ENCODE measurements around the gene EDEM2.

Gene EDEM2

GRCh38 chr20:35120012-35120701, 27.0 kb downstream of the EDEM2 start:
- TF ChIP-seq CTCF (IDR thresholded peaks at IDR 0.05), result no peak

- no peak for TF ChIP-seq CTCF (IDR thresholded peaks at IDR 0.05)
Observed at GRCh38 chr20:35117629-35118028, 29.5 kb downstream of the EDEM2 start.

DNA sequence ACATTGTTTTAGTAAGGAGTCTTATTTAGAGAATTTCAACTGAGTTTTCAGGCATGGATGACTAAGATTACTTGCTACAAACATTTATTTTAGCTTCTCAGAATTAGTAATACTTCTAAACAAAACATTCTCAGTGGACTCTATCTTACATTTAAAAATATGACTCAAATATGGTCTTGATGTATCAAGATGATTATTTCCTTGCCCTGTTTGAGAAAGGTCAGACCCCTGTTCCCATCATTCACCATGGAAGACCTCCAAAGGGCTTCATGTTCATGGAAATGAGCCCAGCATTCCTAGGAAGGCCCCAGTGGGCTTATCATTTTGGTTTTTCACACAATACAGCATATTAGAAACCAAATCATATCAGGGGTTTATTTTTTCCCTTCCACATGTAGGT, 29.9 kb downstream of the EDEM2 start:
- TF ChIP-seq CTCF (IDR thresholded peaks at IDR 0.05), result no peak

DNA sequence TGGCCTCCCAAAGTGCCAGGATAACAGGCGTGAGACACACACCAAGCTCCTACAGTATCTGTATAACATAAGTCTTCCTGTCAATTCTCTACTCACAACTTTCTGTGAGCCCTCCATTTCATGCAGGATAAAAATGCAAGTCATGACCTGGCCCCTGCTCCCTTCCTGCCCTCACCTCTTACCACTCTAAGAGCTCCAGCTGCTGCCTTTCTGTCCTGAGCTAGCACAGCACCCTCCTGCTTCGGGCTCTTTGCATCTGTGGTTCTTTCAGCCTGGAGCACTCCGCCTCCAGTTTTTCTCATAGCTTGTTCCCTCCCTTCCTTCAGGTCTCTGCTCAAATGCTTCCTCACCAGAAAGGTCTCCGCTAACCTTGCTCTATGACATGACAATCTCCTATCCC, 30.9 kb downstream of the EDEM2 start:
- no peak for TF ChIP-seq CTCF (IDR thresholded peaks at IDR 0.05)

- no peak for TF ChIP-seq CTCF (IDR thresholded peaks at IDR 0.05)
Observed at GRCh38 chr20:35115606-35116005, 31.5 kb downstream of the EDEM2 start.

GRCh38 chr20:35111141-35111888, 35.8 kb downstream of the EDEM2 start:
- TF ChIP-seq CTCF (IDR thresholded peaks at IDR 0.05), result no peak

- TF ChIP-seq CTCF (IDR thresholded peaks at IDR 0.05), result no peak
Observed at GRCh38 chr20:35108921-35109320, 38.2 kb downstream of the EDEM2 start.

Measured in LNCAP (cell line).